Activated T-cell treated with anti-CD3 and anti-CD28 coated beads for 4 hours (primary cell): ENCODE data around the gene TFDP1.

Experiments
- DNase-seq: peaks from one replicate; pipeline ENCODE4 v3.0.0-alpha.2; 2020

The TFDP1 gene, protein sequence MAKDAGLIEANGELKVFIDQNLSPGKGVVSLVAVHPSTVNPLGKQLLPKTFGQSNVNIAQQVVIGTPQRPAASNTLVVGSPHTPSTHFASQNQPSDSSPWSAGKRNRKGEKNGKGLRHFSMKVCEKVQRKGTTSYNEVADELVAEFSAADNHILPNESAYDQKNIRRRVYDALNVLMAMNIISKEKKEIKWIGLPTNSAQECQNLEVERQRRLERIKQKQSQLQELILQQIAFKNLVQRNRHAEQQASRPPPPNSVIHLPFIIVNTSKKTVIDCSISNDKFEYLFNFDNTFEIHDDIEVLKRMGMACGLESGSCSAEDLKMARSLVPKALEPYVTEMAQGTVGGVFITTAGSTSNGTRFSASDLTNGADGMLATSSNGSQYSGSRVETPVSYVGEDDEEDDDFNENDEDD

DNA sequence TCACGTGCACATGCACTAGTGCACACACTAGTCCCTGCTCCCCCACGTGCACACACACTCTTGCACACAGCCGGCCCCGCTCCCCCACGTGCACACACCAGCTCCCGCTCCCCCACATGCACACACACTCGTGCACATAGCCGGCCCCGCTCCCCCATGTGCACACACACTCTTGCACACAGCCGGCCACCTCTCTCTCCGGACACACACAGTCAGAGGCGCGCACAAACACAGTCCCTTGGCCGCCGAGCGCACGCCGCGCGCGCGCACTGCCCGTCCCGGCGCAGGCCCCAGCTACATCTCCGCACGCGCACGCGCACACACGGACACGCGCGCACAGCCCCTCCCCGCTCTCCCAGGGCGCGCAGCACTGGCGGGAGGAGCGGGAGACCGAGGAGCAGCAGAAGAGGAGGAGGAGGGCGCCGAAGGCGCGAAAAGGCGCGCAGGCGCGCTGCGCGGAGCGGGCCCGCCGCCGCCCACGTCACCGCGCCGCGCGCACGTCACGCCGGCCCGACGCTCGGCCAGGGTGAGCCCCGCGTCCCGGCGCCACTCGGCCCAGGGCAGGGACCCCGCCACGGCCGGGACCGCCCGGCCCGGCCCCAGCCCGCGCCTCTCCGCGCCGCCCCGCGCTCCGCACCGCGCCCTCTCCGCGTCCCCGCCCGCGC, at the start of gene TFDP1:
TFDP1 (plus strand) TSS at position 549 of the 665 bp plus-strand sequence. CDS start 1,085 bp downstream, outside the sequence.
- DNase-seq: peak; percentile 20

DNA sequence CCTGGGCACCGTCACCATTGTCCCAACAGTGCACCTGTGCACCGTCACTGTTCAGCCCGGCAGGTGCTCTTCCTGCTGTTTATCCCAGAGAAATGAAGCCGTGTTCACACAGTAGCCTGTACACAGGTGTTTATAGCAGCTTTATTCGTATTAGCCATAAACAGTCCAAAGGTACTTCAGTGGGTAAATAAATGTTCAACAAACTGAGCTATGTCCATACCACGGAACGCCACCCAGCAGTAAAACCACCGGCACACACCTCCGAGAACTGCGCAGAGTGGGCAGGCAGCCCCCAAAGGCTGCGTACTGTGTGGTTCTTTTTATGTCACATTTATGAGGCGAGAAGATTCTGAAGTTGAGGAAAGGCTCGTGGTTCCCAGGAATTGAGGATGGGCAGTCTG, 49.2 kb upstream of the TFDP1 start:
- no peak for DNase-seq

DNA sequence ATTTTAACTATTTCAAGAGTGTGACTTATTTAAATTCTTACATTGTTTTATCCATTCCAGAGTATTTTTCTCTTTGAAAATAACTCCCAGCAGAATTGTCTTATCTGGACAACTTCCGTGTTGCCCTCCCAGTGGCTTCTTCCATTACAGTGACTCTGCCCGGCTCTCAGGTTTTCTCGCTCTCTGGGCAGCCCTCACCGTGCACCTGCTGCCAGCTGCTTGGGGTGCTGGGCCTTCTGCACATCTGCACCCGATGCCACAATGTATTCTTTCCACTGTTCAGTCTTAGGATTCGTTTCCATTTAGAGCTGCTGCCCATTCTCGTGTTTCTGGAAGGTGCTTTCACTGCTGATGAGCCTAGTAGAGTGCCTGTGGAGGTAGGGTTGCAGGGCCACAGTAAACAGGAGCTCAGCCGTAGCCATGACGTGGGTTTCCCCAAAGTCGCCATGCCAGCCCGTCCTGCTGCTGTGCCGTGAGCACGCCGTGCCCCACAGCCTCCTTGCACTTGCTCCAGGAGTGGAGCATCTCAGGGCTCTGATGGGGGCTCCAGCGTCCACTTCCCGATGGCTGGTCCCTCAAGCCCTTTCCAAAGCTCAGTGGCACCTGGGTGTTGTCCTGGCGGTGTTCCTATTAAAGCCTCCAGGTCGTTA, 48.0 kb upstream of the TFDP1 start:
- DNase-seq: no peak

DNA sequence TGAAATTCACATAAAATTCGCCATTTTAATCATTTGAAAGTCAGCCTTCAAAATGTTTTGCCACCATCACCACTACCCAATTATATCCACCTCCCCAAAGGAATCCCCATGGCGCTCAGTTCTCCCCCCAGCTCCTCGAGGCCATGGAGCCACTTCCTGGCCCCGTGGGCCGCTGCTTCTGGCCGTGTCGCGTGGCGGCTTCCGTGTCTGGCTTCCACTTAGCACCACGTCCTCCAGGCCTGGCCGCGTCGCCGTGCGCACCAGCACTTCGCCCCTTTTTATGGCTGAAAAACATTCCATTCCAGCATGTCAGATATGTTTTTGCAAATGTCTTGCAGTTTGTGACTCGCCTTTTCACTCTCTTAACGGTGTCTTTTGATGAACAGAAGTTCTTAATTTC, 47.3 kb upstream of the TFDP1 start:
- DNase-seq: no peak

DNA sequence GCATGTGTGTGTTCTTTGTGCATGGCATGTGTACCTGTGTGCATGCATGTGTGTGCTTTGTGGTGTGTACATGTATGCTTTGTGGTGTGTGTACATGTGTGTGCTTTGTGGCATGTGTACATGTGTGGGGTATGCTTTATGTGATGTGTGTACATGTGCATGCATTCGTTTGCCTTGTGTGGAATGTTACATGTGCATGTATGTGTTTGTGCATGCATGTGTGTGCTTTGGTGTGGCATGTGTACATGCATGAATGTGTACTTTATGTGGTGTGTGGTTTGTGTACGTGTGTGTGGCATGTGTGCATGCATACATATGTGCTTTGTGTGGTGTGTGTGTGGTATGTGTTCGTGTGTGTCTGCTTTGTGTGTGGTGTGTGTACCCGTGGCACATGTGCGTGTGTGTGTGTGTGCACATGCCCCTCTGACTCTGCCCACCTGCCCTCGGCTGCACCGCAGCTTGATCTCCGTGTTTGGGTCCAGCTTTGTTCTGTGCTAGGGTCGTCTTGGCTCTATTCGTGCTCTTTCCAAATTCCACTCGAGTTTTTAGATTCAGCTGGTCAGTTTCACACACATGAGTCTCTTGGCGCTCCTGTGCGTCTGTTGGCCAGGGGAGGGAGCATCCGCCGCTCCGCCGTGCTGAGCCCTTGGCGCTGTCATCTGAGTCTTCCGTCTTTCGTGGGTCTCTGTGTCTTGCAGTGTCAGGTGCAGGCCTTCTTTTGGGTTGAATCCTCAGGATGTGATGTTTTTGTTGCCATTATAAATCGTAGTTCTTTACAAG, 46.5 kb upstream of the TFDP1 start:
- no peak for DNase-seq

DNA sequence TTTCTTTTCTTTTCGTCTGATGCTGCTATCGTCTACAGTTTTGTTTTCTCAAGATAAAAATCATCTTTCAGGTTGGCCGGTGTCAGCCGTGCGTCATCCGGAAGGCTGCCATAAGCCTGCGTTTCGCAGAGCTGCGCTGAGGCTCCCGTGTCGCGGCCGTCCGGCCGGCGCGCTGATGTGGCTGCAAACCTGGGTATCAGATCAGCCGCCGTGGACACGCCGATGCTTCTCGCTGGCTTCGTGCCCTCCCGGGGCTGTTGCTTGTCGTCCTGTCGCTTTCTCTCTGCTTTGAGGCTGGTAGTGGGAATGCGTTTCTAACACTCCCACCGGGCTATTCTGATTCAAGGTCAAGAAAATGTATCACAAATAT, 45.9 kb upstream of the TFDP1 start:
- DNase-seq: no peak

DNA sequence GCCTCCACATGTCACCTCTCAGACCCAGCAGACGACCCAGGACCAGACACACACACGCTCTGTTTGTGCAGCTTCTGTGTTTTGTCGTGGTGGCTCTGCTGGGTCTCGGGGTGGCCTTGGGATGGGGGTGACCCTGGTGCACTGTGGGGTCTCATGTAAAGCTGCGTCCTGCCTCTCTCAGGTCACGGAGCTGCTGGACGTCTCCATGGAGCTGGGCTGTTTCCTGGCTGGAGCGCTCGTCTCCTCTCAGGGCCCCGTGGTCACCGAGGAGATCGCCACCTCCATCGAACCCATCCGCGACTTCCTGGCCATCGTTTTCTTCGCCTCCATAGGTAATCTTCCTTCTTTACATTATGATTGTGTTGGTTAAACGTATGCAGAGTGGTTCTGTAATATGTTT, 45.4 kb upstream of the TFDP1 start:
- no peak for DNase-seq

DNA sequence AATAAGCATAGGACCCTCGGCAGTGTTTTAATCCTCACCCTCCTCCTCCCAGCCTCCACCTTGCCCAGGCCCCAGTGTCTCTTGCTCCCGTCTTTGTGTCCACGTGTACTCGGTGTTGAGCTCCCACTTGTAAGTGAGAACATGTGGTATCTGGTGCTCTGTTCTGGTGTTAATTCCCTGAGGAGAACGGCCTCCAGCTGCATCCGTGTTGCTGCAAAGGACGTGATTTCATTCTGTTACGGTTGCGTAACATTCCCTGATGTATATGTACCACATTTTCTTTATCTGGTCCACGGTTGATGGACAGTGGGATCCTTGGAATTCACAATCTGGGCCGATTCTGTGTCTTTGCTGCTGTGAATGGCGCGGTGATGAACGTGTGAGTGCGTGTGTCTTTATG, 44.7 kb upstream of the TFDP1 start:
- DNase-seq: no peak

DNA sequence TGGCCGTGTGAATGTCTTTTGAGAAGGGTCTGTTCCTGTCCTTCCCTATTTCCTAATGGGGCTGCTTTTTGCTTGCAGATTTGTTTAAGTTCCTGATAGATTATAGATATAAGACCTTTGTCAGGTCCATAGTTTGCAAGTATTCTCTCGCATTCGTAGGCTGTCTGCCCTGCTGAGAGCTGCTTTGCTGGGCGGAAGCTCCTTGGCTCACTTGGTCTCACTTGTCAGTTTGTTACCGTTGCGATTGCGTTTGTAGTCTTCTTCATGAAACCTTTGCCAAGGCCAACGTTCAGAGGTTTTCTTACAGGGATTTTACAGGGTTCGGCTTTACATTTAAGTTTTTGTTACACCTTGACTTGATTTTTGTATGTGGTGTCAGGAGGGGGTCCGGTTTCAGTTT, 44.0 kb upstream of the TFDP1 start:
- DNase-seq: no peak

DNA sequence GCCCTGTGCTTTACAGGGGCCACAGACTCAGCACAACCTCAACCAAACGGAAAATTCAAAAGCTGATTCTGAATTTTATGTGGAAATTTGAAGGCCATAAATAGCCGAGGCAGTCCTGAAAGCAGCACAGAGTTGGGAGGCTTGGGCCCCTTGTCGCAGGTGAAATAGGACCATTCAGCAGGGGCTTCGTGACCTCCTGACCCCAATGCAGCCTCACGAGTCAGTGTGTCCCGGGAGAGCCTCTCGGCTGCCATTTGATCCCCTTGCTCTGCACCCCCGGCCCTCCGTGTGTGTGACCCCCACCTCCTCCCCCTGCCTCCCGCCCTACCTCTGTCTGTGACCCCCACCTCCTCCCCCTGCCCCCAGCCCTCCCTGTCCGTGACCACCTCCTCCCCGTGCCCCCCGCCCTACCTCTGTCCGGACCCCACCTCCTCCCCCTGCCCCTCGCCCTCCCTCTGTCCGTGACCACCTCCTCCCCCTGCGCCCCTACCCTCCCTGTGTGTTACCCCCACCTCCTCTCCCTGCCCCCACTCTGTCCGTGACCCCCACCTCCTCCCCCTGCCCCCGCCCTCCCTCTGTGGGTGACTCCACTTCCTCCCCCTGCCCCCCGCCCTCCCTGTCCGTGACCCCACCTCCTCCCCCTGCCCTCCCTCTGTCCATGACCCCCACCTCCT, 41.7 kb upstream of the TFDP1 start:
- no peak for DNase-seq

DNA sequence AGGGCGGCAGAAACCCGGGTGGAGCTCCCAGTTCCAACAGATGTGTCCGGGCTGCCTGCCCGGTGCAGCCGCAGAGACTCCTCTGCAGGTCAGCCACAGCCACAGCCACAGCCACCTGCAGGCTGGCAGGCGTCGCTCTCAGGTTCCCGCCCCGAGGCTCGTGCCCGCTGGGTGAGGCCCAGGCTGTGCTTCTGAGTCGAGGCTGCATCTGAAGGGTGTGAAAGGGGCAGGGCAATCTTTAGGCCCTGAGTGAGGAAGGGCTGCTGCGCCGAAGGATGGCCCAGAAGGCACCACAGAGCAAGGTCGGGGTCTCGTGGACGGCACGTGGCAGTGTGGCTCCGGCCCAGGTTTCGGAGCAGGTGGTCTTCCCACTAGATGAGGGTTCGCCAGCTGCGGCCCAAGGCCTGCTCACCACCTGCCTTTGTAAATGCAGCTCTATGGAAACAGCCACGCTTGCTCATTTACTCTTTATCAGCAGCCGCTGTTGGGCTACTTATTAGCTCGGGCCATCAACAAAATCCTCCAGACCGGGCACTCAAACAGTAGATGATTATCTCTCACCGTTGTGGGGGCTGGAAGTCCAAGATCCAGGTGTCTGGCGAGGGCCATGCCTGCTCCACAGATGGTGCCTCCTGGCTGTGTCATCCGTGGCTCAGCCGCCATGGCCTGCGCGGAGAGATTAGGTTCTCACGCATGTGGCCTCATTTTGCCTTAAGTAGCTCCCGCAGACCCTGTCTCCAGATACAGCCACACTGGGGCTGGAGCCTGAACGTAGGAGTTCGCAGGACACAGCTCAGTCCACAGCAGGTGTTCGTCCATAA, 40.3 kb upstream of the TFDP1 start:
- no peak for DNase-seq

DNA sequence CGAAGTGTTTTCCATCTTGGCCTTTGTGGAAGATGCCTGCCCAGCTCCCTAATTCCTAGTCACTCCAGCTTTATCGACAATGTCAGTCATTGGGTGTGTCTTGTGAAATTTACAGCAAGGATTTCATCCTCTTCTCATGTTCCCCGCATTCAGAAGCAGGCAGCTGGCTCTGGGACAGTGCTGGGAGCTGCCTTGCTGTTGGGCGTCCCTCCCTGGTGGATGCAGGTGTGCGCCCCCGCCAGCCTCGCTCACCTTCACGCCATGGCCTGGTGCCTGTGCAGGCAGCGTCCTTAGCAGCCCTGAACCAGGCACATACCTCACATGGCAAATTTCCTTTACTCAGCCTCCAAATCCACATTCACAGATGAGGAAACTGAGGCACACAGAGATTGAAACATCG, 39.7 kb upstream of the TFDP1 start:
- DNase-seq: no peak

DNA sequence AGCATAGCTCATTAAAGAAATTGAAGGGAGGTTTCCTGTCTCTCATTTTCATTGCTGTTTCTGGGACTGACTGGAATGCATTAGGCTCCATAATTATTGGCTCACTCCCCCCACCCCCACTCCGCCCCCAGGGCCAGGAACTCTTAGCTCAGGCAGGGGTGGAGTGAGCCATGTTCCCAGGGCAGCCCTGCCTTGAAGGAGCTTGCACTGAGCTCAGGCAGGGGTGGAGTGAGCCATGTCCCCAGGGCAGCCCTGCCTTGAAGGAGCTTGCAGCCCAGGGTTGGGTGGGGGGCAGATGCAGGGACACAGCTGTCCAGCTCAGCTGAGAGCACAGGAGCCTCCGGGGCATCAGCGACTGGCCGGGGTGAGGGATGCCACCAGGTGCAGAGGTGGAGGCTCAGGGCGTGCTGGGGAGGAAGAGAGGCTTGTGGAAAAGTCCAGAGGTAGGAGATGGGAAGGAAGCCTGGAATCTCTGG, 39.1 kb upstream of the TFDP1 start:
- no peak for DNase-seq

DNA sequence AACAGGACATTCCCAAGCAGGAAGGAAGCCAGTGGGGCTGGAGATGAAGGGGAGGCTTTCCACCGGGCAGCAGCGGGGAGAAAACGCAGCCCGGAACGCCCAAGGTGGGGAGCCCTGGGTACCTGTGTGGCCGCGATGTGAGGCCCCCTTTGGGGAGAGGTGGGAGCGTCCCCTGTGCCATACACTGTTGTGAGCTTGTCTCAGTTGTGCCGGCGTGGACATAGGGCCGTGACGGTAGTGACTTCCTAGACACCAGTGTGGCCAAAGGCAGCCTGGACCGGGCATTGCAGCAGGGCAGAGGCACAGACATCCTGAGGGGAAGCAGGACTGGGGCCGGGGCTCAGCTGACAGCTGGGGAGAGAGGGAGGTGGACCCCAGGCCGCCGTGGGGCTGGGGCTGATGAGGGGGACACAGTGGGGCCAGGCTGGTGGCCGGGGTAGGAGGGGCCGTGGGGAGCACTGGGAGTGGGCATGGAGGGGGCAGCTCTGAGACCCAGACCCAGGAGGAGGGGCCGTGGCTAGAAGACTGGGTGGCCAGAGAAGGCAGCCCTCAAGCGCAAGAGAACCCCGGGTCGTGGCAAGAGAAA, 38.5 kb upstream of the TFDP1 start:
- no peak for DNase-seq

DNA sequence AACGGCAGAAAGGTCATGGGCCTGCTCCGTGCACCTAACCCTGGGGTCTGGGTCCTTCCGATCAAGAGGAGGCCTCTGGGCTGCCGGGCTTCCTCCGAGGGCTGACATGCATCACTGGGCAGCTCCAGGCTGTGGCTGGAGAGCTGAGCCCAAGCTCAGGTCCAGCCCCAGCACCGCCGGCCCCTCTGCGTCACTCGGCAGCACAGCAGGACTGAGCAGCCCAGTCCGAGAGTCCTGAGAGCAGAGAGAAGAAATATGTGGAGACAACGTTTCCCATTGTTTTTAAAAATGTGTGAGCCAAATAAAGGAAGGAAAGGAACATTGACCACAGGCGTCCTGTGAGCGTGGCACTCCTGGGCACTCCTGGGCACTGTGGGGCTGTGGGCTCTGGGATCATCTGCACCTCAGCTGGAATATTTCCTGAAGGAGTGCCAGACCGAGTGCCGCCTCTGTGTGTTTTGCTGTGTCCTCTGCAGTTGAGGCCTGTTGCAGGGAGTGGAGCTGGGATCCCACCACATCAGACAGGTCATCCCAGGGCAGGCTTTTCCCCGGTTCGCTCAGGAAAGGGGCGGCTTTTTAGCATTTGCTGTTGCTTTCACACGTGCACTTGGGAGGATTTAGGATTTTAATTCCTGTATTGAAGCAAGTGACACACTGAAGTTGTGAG, 37.8 kb upstream of the TFDP1 start:
- no peak for DNase-seq

DNA sequence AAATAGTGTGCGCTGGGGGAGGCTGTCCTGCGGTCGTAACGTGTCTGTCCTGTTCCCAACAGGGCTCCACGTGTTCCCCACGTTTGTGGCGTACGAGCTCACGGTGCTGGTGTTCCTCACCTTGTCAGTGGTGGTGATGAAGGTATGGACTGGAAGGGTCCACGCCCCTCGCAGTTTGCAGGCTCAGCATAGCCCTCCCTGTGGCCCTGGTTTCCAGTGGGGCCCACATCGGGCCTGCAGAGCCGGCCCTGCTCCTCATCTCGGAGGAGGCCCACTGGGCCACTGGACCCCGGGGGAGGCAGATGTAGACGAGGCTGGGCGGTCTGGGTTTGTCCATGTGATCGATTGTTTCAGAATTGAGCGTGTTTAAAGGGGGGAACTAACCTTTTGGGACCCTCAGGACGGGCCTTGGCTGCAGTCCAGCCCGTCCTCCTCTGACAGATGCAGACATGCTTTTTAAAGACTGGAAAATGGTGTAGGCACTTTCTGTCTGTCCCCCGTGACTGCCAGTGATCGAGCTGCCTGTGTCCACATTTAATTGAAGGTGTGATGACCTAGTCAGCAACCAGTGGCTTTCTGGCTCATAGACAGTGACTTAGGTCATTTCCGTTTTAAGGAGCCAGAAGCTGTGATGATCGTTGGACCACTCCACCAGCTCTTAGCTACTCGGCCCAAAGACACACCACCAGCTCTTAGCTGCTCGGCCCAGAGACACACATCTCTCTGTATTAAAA, 37.1 kb upstream of the TFDP1 start:
- no peak for DNase-seq

DNA sequence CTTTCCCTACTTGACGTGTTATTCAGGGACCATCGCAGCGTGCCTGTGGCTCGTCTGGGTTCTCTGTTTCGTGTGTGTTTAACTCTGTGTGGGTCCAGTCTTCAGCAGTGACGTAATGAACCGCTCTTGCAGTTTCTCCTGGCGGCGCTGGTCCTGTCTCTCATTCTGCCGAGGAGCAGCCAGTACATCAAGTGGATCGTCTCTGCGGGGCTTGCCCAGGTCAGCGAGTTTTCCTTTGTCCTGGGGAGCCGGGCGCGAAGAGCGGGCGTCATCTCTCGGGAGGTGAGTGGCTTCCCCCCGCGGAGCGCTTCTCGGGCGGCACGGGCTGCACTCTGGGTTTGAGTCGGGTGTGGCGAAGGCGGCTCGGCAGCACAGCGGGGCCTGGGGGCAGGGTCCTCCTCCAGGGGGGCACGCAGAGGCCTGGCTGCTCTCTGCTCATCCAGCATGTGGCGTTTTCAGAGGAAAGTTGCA, 36.3 kb upstream of the TFDP1 start:
- no peak for DNase-seq

DNA sequence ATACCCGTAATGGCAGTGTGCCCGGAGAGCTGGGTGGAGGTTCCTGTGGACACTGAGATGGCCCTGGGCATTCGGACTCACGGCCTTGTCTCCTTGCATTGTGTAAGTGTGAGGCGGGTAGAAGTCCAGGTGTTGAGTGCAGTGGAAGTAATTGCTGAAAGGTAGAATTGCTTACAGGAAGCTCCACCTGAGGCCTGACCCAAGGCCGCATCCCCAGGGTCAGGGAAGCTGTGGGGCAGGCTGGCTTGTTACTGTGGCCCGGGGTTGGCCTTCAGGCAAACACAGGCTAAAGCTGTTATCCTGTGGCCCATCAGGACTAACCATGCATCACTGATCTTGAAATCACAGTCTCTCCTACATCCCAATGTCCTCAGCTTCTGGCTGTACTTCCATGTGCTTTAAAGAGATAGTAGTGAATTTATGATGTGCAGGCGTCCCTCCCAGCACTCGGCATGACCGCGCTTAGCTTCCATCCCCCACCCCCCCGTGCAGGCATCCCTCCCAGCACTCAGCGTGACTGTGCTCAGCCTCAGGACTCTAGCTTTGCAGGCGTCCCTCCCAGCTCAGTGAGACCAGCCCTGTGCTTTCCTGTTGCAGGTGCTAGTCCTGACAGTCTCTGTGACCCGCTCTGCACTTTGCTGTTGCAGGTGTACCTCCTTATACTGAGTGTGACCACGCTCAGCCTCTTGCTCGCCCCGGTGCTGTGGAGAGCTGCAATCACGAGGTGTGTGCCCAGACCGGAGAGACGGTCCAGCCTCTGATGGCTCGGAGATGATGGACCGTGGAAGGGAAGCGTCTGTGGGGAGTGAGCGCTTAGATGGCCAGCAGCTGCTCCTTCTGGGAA, 35.6 kb upstream of the TFDP1 start:
- no peak for DNase-seq

DNA sequence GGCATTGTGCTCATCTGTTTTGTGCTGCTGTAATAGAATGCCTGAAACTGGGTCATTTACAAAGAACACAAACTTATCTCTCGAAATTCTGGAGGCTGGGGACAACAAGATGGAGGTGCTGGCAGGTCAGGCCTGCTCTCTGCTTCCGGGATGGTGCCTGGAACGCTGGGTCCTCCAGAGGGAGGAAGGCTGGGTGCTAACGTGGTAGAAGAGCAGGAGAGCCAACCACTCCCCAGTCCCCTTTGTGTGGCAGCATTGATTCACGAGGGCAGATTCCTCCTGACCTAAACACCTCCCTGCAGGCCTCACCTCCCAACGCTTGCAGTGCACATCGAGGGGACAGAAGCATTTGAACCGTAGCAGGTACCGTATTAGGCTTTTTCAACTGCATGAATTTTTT, 34.1 kb upstream of the TFDP1 start:
- DNase-seq: no peak
